Measurements from ENCODE around the gene PHKB.
"Not testable (repeated sequence)": the region's sequence is repeated elsewhere in the genome, so short reads cannot be mapped to it uniquely, and the experiment has no call there.

The PHKB gene

GRCh38 chr16:47506800-47507199 is 45.7 kb downstream of the PHKB start:
- no peak for DNase-seq (ENCODE audit: low read depth in 2 of 2)

GRCh38 chr16:47507701-47508100 is 46.6 kb downstream of the PHKB start:
- no peak for DNase-seq (ENCODE audit: low read depth in 2 of 2)

DNA sequence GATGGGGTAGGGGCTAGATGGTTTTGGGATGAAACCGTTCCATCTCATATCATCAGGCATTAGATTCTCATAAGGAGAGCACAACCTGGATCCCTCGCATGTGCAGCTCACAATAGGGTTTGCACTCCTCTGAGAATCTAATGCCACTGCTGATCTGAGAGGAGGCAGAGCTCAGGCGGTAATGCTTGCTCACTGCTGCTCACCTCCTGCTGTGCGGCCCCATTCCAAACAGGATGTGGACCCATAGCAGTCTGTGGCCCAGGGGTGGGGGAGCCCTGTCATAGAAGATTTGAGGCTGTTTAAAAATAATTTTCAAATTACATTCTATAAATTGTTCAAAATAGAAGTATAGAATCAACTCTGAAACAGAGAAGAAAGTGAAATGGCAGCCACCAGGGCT is 50.8 kb downstream of the PHKB start:
- no peak for DNase-seq (ENCODE audit: low read depth in 2 of 2)

DNA sequence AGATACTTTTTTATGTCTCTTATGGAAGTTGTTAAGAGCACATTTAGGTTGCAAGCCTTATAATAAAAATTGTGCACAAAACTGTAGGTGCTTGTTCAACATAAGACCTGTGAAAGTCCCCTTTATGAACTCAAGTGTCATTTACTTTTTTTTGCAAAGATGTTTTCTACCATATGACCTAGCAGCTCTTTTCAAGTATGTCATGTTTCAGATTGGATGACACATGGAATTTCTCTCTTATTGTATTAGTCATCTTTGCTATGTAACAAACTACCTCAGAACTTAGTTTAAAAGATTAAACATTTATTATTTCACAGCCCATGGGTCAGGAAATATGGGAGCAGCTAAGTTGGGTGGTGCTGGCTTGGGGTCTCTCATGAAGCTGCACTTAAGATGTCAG is 57.9 kb downstream of the PHKB start:
- DNase-seq (ENCODE audit: low read depth in 2 of 2): no peak

GRCh38 chr16:47519546-47519945 is 58.4 kb downstream of the PHKB start:
- DNase-seq (ENCODE audit: low read depth in 2 of 2): no peak

DNA sequence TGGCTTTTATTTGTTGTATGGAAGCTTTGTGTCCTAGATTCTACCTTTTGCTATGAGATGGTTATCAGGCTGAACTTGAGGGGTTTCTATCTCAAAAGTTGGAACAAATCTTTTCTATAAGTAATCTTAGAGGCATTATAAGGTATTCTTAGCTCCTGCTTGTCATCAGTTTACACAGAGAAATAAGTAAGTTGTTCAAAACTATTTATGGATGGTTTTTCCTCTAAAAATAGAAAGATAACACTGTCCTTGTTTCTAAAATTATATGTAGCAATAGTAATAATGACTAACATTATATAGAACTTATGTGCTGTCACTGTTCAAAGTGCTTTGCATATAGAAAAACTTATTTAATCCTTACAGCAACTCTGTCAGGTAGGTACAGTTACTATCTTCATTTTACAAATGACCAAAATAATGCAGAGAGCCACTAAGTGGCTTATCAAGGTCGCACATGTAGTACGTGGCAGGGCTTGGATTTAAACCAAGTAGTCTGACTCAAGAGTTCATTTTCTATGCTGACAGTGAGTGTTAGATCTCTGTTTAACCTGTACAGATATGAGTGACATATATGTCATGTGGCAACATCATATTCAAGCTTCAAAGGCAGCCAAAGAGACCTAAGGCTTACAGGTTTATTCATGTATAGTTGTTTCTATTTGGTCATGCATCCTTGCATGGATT is 59.0 kb downstream of the PHKB start:
- no peak for DNase-seq (ENCODE audit: low read depth in 2 of 2)

DNA sequence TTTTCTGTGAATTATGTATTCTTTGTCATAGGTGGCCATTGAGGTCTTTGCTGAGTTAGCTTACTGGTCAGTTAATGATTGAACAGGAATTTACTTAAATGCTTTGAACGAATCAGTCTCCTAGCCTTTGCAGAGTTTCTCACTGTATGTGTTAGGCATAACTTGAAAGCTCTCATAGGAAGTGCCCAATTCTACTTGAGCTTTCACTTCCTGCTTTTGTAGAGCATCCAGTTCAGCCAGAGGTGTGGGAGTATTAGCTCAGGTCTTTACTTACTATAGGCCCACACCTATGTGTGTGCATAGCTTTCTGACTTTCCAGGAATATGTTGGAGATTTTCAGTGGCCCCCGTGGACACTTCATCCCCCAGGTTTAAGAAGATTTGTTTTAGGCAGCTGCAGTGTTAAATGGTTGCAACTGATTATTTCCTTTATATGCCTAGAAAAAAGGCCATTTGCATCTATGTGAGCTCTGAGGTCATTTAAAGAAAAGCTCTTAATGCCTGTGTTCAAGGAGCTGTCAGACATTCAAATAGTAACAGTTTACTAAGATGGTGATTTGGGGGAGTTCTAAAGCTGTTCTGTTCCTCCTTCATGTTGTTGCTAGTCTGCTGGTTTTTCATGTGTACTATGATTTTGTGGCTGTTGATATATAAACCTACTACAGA is 62.3 kb downstream of the PHKB start:
- no peak for DNase-seq (ENCODE audit: low read depth in 2 of 2)

- DNase-seq (ENCODE audit: low read depth in 2 of 2): no peak
Measured at GRCh38 chr16:47524007-47524405, 62.9 kb downstream of the PHKB start.

GRCh38 chr16:47528431-47528830 is 67.3 kb downstream of the PHKB start:
- DNase-seq (ENCODE audit: low read depth in 2 of 2): no peak

DNA sequence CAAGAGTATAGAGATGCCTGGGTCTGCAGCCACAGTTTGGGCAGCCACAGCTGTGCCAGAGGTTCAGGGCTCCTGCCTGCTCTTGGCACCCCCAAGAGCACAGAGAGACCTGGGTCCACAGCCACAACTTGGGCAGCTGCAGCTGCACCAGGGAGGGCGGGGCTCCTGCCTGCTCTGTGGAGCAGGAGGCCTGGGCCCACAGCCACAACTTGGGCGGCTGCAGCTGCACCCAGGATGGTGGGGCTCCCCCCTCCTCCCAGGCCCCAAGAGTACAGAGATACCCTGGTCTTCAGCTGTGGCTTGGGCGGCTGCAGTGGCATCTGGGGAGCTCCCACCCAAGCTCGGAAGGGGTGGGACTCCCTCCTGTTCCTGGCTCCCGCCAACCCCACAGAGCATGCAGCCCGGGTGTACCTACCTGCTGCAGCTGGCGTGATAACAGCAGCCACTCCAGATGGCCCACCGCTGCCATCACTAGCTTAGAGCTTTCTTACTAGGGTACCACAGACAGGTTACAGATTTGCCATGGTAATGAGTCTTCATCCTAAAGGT is 72.7 kb downstream of the PHKB start:
- DNase-seq (ENCODE audit: low read depth in 2 of 2): no peak

DNA sequence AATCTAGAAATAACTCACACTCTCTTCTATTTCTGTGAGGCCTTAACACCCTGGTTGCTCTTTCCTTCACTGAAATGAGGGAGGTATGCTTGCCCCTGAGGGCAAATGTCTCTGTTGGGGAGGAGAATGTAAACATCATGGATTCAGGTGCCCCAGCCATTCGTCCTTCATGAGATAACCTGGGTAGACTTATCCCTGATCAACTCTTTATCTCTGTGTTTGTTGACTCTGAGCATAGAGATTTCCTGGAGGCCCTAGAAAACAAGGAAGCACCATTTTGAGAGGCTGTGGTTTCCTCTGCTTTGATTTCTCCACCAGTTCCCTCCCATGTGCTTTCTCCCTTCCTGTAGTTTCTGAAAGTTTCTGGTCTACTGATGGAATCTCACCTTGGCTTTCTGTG is 77.3 kb downstream of the PHKB start:
- no peak for DNase-seq (ENCODE audit: low read depth in 2 of 2)

GRCh38 chr16:47539707-47540670 is 78.9 kb downstream of the PHKB start:
- not testable (repeated sequence) for DNase-seq (ENCODE audit: low read depth in 2 of 2)

DNA sequence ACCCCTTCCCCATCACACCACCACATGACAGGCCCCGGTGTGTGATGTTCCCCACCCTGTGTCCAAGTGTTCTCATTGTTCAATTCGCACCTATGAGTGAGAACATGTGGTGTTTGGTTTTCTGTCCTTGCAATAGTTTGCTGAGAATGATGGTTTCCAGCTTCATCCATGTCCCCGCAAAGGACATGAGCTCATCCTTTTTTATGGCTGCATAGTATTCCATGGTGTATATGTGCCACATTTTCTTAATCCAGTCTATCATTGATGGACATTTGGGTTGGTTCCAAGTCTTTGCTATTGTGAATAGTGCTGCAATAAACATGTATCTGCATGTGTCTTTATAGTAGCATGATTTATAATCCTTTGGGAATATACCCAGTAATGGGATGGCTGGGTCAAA is 80.0 kb downstream of the PHKB start:
- not testable (repeated sequence) for DNase-seq (ENCODE audit: low read depth in 2 of 2)

DNA sequence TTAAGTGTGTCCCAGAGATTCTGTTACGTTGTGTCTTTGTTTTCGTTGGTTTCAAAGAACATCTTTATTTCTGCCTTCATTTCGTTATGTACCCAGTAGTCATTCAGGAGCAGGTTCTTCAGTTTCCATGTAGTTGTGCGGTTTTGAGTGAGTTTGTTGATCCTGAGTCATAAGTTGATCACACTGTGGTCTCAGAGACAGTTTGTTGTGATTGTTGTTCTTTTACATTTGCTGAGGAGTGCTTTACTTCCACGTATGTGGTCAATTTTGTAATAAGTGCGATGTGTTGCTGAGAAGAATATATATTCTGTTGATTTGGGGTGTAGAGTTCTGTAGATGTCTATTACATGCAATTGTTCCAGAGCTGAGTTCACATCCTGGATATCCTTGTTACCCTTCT is 83.1 kb downstream of the PHKB start:
- DNase-seq (ENCODE audit: low read depth in 2 of 2): not testable (repeated sequence)

DNA sequence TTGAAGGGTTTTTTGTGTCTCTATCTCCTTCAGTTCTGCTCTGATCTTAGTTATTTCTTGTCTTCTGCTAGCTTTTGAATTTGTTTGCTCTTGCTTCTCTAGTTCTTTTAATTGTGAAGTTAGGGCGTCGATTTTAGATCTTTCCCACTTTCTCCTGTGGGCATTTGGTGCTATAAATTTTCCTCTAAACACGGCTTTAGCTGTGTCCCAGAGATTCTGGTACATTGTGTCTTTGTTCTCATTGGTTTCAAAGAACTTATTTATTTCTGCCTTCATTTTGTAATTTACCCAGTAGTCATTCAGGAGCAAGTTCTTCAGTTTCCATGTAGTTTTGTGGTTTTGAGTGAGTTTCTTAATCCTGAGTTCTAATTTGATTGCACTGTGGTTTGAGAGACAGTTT is 90.1 kb downstream of the PHKB start:
- DNase-seq (ENCODE audit: low read depth in 2 of 2): not testable (repeated sequence)

GRCh38 chr16:47551767-47552166 is 90.6 kb downstream of the PHKB start:
- DNase-seq (ENCODE audit: low read depth in 2 of 2): not testable (repeated sequence)

DNA sequence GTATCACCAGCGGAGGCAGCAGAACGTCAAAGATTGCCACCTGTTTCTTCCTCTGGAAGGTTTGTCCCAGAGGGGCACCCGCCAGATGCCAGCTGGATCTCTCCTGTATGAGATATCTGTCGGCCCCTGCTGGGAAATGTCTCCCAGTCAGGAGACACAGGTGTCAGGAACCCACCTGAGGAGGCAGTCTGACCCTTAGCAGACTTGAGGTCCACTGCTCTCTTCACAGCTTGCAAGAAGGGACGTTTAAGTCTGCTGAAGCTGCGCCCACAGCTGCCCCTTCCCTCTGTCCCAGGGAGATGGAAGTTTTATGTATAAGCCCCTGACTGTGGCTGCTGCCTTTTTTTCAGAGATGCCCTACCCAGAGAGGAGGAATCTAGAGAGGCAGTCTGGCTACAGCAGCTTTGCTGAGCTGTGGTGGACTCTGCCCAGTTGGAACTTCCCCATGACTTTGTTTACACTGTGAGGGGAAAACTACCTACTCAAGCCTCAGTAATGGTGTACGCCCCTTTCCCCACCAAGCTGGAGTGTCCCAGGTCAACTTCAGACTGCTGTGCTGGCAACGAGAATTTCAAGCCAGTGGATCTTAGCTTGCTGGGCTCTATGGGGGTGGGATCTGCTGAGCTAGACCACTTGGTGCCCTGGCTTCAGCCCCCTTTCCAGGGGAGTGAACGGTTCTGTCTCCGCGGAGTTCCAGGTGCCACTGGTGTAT is 92.9 kb downstream of the PHKB start:
- DNase-seq (ENCODE audit: low read depth in 2 of 2): no peak

DNA sequence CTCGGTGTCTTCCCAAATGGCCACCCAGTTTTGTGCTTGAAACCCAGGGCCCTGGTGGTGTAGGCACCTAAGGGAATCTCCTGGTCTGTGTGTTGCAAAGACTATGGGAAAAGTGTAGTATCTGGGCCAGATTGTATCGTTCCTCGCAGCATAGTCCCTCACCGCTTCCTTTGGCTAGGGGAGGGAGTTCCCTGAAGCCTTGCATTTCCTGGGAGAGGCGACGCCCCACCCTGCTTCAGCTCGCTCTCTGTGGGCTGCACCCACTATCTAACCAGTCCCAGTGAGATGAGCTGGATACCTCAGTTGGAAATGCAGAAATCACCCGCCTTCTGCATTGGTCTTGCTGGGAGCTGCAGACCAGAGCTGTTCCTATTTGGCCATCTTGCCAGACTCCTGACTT is 93.5 kb downstream of the PHKB start:
- not testable (repeated sequence) for DNase-seq (ENCODE audit: low read depth in 2 of 2)

DNA sequence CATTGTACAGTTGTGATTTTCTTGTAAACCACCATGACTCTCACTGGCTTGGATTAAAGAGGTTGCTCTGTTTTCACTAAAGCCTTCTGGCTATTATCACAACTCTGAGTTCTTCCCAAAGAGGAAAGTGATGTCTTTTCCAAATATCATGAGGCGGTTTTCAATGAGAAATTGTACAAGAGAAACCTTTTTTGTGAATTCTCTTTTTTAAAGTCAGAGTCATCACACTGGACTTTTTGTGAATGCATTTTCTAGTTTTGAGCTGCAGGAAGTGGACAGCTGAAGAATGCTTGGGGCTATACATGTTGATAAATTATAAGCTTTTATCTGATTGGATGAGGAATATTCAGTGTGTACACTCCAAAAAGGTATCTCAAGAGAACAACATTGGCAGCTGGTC is 100.2 kb downstream of the PHKB start:
- no peak for DNase-seq (ENCODE audit: low read depth in 2 of 2)

- no peak for DNase-seq (ENCODE audit: low read depth in 2 of 2)
Measured at GRCh38 chr16:47562366-47562765, 101.2 kb downstream of the PHKB start.

DNA sequence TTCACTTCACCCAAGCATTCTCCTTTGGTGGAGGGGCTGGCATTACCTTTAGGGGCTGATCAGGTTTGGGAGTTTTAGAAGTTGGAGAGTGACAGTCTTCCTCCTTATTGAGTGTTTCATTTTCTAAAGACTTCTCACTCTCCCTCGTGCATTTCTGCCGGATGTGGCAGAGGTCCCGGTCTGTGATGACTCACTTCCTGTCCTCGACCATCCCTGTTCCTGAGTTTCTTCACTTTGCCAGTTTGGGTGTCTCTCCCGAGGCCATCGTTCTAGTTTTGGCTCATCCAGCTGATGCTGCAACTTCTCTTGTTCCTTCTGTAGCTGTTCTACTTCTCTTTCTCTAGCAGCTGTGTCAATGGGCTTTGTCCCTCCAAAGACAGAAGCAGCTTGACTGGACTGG is 104.3 kb downstream of the PHKB start:
- DNase-seq (ENCODE audit: low read depth in 2 of 2): no peak

DNA sequence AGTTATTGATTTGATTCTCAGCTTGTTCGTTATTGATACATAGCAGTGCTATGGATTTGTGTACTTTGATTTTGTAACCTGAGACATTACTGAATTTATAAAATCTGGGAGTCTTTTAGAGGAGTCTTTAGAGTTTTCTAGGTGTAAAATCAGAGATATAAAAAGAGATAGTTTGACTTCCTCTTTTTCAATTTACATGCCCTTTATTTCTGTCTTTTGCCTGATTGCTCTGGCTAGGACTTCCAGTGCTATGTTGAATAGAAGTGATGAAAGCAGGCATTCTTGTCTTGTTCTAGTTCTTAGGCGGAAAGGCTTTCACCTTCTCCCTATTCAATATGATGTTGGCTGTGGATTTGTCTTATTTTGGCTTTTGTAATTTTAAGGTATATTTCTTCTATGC is 106.2 kb downstream of the PHKB start:
- no peak for DNase-seq (ENCODE audit: low read depth in 2 of 2)
